HL-60 (cell line): Measurements from ENCODE around the gene NCR2.

ENCODE experiments used
- DNase-seq, 2 experiments: peaks; one replicate each; pipeline ENCODE4 v3.0.0-alpha.2; 2010 to 2020; ENCODE audit warnings: low read depth in 1 of 2, low spot score in 1 of 2
- H3K27ac ChIP-seq: fragments of 250-450 bp; sonication (Bioruptor Pico); replicated peaks from 2 replicates; pipeline ENCODE4 v1.5.1; 2020; ENCODE audit warnings: mild to moderate bottlenecking, moderate library complexity
- H3K27me3 ChIP-seq: fragments of 250-450 bp; sonication (Bioruptor Pico); 2 replicates; pipeline ENCODE4 v1.5.1; 2021; ENCODE audit warnings: mild to moderate bottlenecking, moderate library complexity; ENCODE audit not compliant: insufficient read depth, poor library complexity, severe bottlenecking
- H3K4me3 ChIP-seq: replicated peaks from 2 replicates; pipeline ENCODE4 v1.5.1; 2011; ENCODE audit warnings: mild to moderate bottlenecking, control low read depth, low read length; ENCODE audit not compliant: insufficient read depth
- GABPA ChIP-seq: IDR thresholded peaks from 2 replicates; pipeline ENCODE4 v1.6.1; 2012; ENCODE audit warnings: low read depth
- POLR2AphosphoS5 ChIP-seq: IDR thresholded peaks from 2 replicates; pipeline ENCODE4 v1.6.1; 2012; ENCODE audit warnings: low read depth
- SPI1 ChIP-seq: IDR thresholded peaks from 2 replicates; pipeline ENCODE4 v1.6.1; 2012; ENCODE audit warnings: low read depth, mild to moderate bottlenecking, borderline replicate concordance
- TF ChIP-seq, protein P1 (sequence below): IDR thresholded peaks from one replicate; pipeline ENCODE4 v1.5.1; 2011; ENCODE audit warnings: low read length, control low read depth, inconsistent platforms; ENCODE audit not compliant: insufficient read depth
- TF ChIP-seq, protein P2 (sequence below): IDR thresholded peaks from 2 replicates; pipeline ENCODE4 v1.6.1; 2012; ENCODE audit warnings: low read depth; ENCODE audit not compliant: insufficient replicate concordance

The NCR2 gene

GRCh38 chr6:41306187-41306854 is 29.1 kb upstream of the NCR2 start:
- no peak overlapping the region for H3K4me3 ChIP-seq
- peak in 1 of 2 experiments; percentile 37 for DNase-seq
- H3K27ac ChIP-seq = no peak overlapping the region
- no peaks in the 10 kb centered on the region for H3K27me3 ChIP-seq
- TF ChIP-seq, protein P1, sequence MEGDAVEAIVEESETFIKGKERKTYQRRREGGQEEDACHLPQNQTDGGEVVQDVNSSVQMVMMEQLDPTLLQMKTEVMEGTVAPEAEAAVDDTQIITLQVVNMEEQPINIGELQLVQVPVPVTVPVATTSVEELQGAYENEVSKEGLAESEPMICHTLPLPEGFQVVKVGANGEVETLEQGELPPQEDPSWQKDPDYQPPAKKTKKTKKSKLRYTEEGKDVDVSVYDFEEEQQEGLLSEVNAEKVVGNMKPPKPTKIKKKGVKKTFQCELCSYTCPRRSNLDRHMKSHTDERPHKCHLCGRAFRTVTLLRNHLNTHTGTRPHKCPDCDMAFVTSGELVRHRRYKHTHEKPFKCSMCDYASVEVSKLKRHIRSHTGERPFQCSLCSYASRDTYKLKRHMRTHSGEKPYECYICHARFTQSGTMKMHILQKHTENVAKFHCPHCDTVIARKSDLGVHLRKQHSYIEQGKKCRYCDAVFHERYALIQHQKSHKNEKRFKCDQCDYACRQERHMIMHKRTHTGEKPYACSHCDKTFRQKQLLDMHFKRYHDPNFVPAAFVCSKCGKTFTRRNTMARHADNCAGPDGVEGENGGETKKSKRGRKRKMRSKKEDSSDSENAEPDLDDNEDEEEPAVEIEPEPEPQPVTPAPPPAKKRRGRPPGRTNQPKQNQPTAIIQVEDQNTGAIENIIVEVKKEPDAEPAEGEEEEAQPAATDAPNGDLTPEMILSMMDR = peak; percentile 44
- TF ChIP-seq SPI1 = no peak

DNA sequence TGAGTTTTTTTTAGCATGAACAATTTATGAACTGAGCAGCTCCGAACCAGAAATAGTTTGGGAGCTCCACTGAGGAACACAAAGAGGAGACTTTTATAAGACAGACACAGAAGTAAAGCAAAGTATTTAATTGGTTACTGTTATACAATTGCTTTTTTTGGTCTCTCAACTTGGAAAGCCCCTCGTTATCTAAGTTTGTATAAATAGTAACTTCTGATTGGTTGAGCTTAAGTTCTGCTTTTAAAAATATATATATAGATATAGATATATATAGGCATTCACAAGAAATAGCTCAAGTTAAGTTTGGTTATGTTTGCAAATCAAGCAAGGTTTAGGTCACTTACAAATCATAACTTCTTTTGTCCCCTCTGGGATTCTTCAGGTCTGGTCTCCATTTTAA is 20.2 kb upstream of the NCR2 start:
- DNase-seq = no peak
- no peak overlapping the region for H3K4me3 ChIP-seq
- H3K27ac ChIP-seq = no peak overlapping the region
- TF ChIP-seq SPI1 (no peak), GABPA (no peak)
- TF ChIP-seq, protein P1 = no peak
- TF ChIP-seq, protein P2, sequence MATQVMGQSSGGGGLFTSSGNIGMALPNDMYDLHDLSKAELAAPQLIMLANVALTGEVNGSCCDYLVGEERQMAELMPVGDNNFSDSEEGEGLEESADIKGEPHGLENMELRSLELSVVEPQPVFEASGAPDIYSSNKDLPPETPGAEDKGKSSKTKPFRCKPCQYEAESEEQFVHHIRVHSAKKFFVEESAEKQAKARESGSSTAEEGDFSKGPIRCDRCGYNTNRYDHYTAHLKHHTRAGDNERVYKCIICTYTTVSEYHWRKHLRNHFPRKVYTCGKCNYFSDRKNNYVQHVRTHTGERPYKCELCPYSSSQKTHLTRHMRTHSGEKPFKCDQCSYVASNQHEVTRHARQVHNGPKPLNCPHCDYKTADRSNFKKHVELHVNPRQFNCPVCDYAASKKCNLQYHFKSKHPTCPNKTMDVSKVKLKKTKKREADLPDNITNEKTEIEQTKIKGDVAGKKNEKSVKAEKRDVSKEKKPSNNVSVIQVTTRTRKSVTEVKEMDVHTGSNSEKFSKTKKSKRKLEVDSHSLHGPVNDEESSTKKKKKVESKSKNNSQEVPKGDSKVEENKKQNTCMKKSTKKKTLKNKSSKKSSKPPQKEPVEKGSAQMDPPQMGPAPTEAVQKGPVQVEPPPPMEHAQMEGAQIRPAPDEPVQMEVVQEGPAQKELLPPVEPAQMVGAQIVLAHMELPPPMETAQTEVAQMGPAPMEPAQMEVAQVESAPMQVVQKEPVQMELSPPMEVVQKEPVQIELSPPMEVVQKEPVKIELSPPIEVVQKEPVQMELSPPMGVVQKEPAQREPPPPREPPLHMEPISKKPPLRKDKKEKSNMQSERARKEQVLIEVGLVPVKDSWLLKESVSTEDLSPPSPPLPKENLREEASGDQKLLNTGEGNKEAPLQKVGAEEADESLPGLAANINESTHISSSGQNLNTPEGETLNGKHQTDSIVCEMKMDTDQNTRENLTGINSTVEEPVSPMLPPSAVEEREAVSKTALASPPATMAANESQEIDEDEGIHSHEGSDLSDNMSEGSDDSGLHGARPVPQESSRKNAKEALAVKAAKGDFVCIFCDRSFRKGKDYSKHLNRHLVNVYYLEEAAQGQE = no peak
- H3K27me3 ChIP-seq = no peaks in the 10 kb centered on the region

DNA sequence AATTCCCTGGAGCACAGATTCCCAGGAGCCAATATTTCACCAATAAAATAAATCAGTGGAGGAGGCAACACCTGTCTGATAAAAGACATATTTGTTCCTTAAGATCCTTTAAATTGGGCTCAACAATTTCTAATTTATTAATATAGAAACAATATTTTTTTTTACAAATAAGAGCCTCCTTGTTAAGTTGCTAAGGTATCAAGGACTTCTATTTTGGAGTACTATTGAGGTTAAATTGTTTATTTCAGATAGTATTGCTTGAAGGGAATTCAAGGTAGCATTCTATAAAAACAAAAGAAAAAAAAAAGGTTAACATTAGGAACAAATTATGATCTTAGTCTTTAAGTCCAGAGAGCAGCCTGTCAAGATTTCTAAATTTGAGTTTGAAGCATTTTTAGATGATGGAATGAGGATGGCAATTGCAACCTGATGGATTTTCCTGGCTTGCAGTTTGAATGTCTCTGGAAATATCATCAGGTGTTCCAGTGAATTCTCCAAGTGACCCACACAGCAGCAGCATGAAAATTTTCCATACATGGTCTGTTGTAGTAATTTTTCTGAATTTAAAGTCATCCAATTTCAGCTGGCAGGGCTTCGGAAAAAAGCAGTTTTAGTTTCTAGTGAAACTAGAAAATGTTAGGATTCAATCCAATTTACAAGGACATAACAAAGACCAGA is 19.3 kb upstream of the NCR2 start:
- no peaks in the 10 kb centered on the region for H3K27me3 ChIP-seq

More for the DNA sequence above, 19.3 kb upstream of the NCR2 start:
- no peak for DNase-seq
- Histone ChIP-seq H3K27ac (no peak overlapping the region), H3K4me3 (no peak overlapping the region)
- TF ChIP-seq, protein P2 = no peak
- TF ChIP-seq SPI1 (no peak), GABPA (no peak), POLR2AphosphoS5 (no peak)
- TF ChIP-seq, protein P1 = no peak
